Caco-2 (cell line): Measurements from ENCODE around the gene HOXC12. TPM values are rescaled to one million over a fixed set of nuclear protein-coding genes. Genes with fewer than 3 reads are reported as not detected.
A peak's percentile ranks its signal among the peaks of the same experiment; 100 is the strongest.

ENCODE experiments used
- BruUV-seq: library from RNA; stranded (reverse); fragments of 400-500 nt; replicated peaks from 2 replicates; lab custom pipeline; 2021; lab: Mats Ljungman, UMichigan
- CTCF ChIA-PET: fragments of 300-600 bp; sonication (Branson Sonifier 250); formaldehyde crosslinking; loops from one replicate; lab custom pipeline; 2022; ENCODE audit warnings: antibody characterized with exemption; lab: Charles Lee
- POLR2A ChIA-PET: fragments of 300-600 bp; sonication (Branson Sonifier 250); formaldehyde crosslinking; loops from one replicate; lab custom pipeline; 2022; ENCODE audit warnings: antibody characterized with exemption; lab: Charles Lee
- DNase-seq, 2 experiments: peaks; one replicate each; pipeline versions ENCODE4 v3.0.0 to v3.0.0-alpha.2; 2020 to 2022
- H3K27me3 ChIP-seq: replicated peaks from 2 replicates; pipeline ENCODE4 v1.6.0; 2011; ENCODE audit warnings: low read length; ENCODE audit not compliant: control insufficient read depth, insufficient read depth
- H3K36me3 ChIP-seq: 2 replicates; pipeline ENCODE4 v1.5.1; 2011; ENCODE audit warnings: low read length; ENCODE audit not compliant: control insufficient read depth, insufficient read depth
- H3K4me1 ChIP-seq: fragments of 250-450 bp; sonication (Bioruptor Pico); 2 replicates; pipeline ENCODE4 v1.5.1; 2020; ENCODE audit warnings: mild to moderate bottlenecking
- H3K4me3 ChIP-seq: 2 replicates; pipeline ENCODE4 v1.5.1; 2011; ENCODE audit warnings: low read depth, mild to moderate bottlenecking, control low read depth, low read length
- H3K9me3 ChIP-seq: fragments of 250-450 bp; sonication (Bioruptor Pico); 2 replicates; pipeline ENCODE4 v1.5.1; 2020; ENCODE audit warnings: mild to moderate bottlenecking, moderate library complexity
- H3K27ac Mint-ChIP-seq: one replicate; pipeline ENCODE4 v1.8.0; 2022; ENCODE audit warnings: mixed read lengths; ENCODE audit not compliant: unreplicated experiment
- H3K27me3 Mint-ChIP-seq: one replicate; pipeline ENCODE4 v1.8.0; 2022; ENCODE audit warnings: mixed read lengths; ENCODE audit not compliant: insufficient read depth, unreplicated experiment
- H3K36me3 Mint-ChIP-seq: one replicate; pipeline ENCODE4 v1.8.0; 2022; ENCODE audit warnings: mild to moderate bottlenecking, mixed read lengths; ENCODE audit not compliant: insufficient read depth, unreplicated experiment
- H3K4me1 Mint-ChIP-seq: one replicate; pipeline ENCODE4 v1.8.0; 2022; ENCODE audit warnings: low read depth, mixed read lengths; ENCODE audit not compliant: unreplicated experiment
- H3K4me3 Mint-ChIP-seq: one replicate; pipeline ENCODE4 v1.8.0; 2022; ENCODE audit warnings: mild to moderate bottlenecking, moderate library complexity, mixed read lengths; ENCODE audit not compliant: unreplicated experiment
- H3K9me3 Mint-ChIP-seq: one replicate; pipeline ENCODE4 v1.8.0; 2022; ENCODE audit warnings: mixed read lengths; ENCODE audit not compliant: unreplicated experiment
- CTCF ChIP-seq, 2 experiments: fragments of 200-600 bp in 1 of 2; IDR thresholded peaks; 1 replicate in 1 of 2; 2 replicates in 1 of 2; pipeline versions ENCODE4 v1.5.1 to v1.8.0; 2011 to 2022; ENCODE audit warnings: antibody characterized with exemption in 1 of 2, control low read depth in 1 of 2, inconsistent platforms in 1 of 2, low read depth in 1 of 2, low read length in 1 of 2, mild to moderate bottlenecking in 1 of 2, moderate library complexity in 1 of 2; ENCODE audit not compliant: insufficient read depth in 1 of 2, severe bottlenecking in 1 of 2, unreplicated experiment in 1 of 2
- intact Hi-C: fragments of 100-400 bp; cut with micrococcal nuclease; formaldehyde crosslinking; loops from one replicate; pipeline ENCODE4 v1.10.0; 2022; ENCODE audit not compliant: unreplicated experiment
- total RNA-seq: library from RNA; stranded (reverse); gene quantifications from 2 replicates; pipeline ENCODE4 v1.2.3, GENCODE V29; 2022

Gene HOXC12
- total RNA-seq, 1 experiment from 2014 or later = 10.3 TPM

- TF ChIP-seq CTCF (IDR thresholded peaks at IDR 0.05; ENCODE audit: insufficient read depth in 1 of 2, low read depth in 1 of 2, low read length in 1 of 2, severe bottlenecking in 1 of 2, unreplicated experiment in 1 of 2) = no peak
- ChIA-PET POLR2A (interaction anchor here (0.5 kb wide), 1 partner anchor 333 kb away, joined by 3 read pairs; the partner anchor contains the start of gene COPZ1), CTCF (interaction anchor here (1.0 kb wide), 1 partner anchor 40 kb away, joined by 6 read pairs; the partner anchor contains the start of gene HOXC5)
- H3K27ac Mint-ChIP-seq = no peak overlapping the region
- no peak overlapping the region for H3K4me3 Mint-ChIP-seq
- H3K27me3 Mint-ChIP-seq = no peaks in the 10 kb centered on the region
- no peaks in the 10 kb centered on the region for H3K36me3 ChIP-seq
- no peak overlapping the region for H3K4me3 ChIP-seq
- peaks cover 14% of the 10 kb centered on the region for H3K36me3 Mint-ChIP-seq
- no TSS peak for BruUV-seq
- no peaks in the 10 kb centered on the region for H3K27me3 ChIP-seq
- intact Hi-C loops = no loop called here
- no peaks in the 10 kb centered on the region for H3K9me3 Mint-ChIP-seq
- no peaks in the 10 kb centered on the region for H3K9me3 ChIP-seq
- peaks cover 28% of the 10 kb centered on the region for H3K4me1 Mint-ChIP-seq
- DNase-seq = no peak
- peaks cover 28% of the 10 kb centered on the region for H3K4me1 ChIP-seq
Observed at GRCh38 chr12:53992377-53992889, 37.7 kb downstream of the HOXC12 start.

GRCh38 chr12:53993162-53994008, 38.7 kb downstream of the HOXC12 start:
- Mint-ChIP-seq H3K27me3 (no peaks in the 10 kb centered on the region), H3K27ac (peak overlapping the region; percentile 97), H3K9me3 (no peaks in the 10 kb centered on the region), H3K4me3 (peak overlapping the region; percentile 89), H3K36me3 (peaks cover 14% of the 10 kb centered on the region), H3K4me1 (peaks cover 24% of the 10 kb centered on the region)
- ChIA-PET CTCF (interaction anchor here (1.1 kb wide), 1 partner anchor 8 kb away, joined by 4 read pairs; the partner anchor contains the start of gene HOXC10), POLR2A (no interaction called here)
- H3K9me3 ChIP-seq = no peaks in the 10 kb centered on the region
- DNase-seq = no peak
- BruUV-seq = no TSS peak
- H3K4me3 ChIP-seq = peak overlapping the region; percentile 63
- H3K4me1 ChIP-seq = peaks cover 18% of the 10 kb centered on the region
- no peaks in the 10 kb centered on the region for H3K36me3 ChIP-seq
- TF ChIP-seq CTCF (IDR thresholded peaks at IDR 0.05; ENCODE audit: insufficient read depth in 1 of 2, low read depth in 1 of 2, low read length in 1 of 2, severe bottlenecking in 1 of 2, unreplicated experiment in 1 of 2) = no peak
- no peaks in the 10 kb centered on the region for H3K27me3 ChIP-seq
- intact Hi-C loops = no loop called here

- BruUV-seq = no TSS peak
- Mint-ChIP-seq H3K4me1 (peaks cover 18% of the 10 kb centered on the region), H3K27me3 (no peaks in the 10 kb centered on the region), H3K36me3 (peaks cover 14% of the 10 kb centered on the region), H3K9me3 (no peaks in the 10 kb centered on the region), H3K27ac (peak overlapping the region; percentile 97), H3K4me3 (peak overlapping the region; percentile 89)
- TF ChIP-seq CTCF (IDR thresholded peaks at IDR 0.05; ENCODE audit: insufficient read depth in 1 of 2, low read depth in 1 of 2, low read length in 1 of 2, severe bottlenecking in 1 of 2, unreplicated experiment in 1 of 2) = no peak
- CTCF ChIA-PET = interaction anchor here (1.1 kb wide), 1 partner anchor 9 kb away, joined by 4 read pairs; the partner anchor contains the start of gene HOXC10
- intact Hi-C loops = no loop called here
- Histone ChIP-seq H3K27me3 (no peaks in the 10 kb centered on the region), H3K4me1 (peaks cover 13% of the 10 kb centered on the region), H3K9me3 (no peaks in the 10 kb centered on the region), H3K4me3 (peak overlapping the region; percentile 63), H3K36me3 (no peaks in the 10 kb centered on the region)
- POLR2A ChIA-PET = no interaction called here
- DNase-seq = no peak
Observed at GRCh38 chr12:53994009-53994263, 39.2 kb downstream of the HOXC12 start.
